Sigmoid colon (tissue), 4 donors: ENCODE measurements around the gene ITPR1.

Experiments used
- CTCF ChIP-seq, 4 experiments: fragments of 450-650 bp in 3 of 4; fragments of 200-600 bp in 1 of 4; IDR thresholded peaks; one replicate each; pipeline ENCODE4 v1.5.1; 2016 to 2019; ENCODE audit warnings: antibody characterized with exemption in 4 of 4, mild to moderate bottlenecking in 3 of 4, moderate library complexity in 2 of 4
- POLR2A ChIP-seq, 2 donors: fragments of 450-650 bp; IDR thresholded peaks; one replicate each; pipeline ENCODE4 v1.6.1; 2016; ENCODE audit warnings: antibody characterized with exemption in 2 of 2, mild to moderate bottlenecking in 2 of 2, moderate library complexity in 2 of 2
- POLR2AphosphoS5 ChIP-seq, 4 donors: sonication (generic); formaldehyde crosslinking; IDR thresholded peaks; one replicate each; pipeline ENCODE4 v1.6.1; 2017; ENCODE audit warnings: antibody characterized with exemption in 4 of 4

- TF ChIP-seq CTCF (IDR thresholded peaks at IDR 0.05) (no peak), POLR2AphosphoS5 (IDR thresholded peaks at IDR 0.05) (no peak), POLR2A (IDR thresholded peaks at IDR 0.05) (no peak)
These were observed 192.7 kb downstream of the ITPR1 start for GRCh38 chr3:4685673-4686345.
